Activated naive CD4-positive, alpha-beta T cell treated with anti-CD3 and anti-CD28 coated beads, Interleukin-2, amount 50 U/mL, for 16 hours (primary cell): ENCODE results near the gene SYS1.
"Not testable (repeated sequence)": the region's sequence is repeated elsewhere in the genome, so short reads cannot be mapped to it uniquely, and the experiment has no call there.

Experiments
- DNase-seq: peaks from one replicate; pipeline ENCODE4 v3.0.0-alpha.2; 2020

SYS1 gene

DNA sequence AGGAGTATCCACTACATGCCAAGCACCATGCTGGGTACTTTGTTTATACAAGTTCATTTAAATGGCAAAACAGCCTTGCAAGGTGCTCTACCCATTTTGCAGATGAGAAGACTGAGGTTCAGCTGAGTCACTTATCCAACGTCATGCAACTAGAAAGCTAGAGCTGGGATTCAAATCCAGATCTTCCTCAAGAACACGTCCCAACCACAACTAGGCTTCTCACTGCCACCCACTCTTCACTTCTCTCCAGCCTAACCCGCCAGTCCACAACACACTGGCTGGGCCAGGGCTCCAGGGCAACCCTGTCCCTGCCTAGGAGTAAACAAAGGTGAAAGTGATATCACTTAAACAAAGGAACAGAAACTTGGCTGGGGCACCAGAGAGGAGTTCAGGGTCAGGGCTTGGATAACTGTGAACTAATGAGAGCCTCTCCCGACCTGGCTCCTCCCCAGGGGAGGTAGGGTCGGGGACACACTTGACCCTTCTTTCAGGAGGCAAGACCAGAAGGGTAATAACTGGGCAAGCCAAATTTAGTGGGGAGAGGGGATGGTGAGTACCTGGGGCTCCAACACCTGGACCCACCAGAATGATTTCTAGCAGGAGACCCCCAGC lies 22.6 kb upstream of the SYS1 start:
- no peak for DNase-seq

DNA sequence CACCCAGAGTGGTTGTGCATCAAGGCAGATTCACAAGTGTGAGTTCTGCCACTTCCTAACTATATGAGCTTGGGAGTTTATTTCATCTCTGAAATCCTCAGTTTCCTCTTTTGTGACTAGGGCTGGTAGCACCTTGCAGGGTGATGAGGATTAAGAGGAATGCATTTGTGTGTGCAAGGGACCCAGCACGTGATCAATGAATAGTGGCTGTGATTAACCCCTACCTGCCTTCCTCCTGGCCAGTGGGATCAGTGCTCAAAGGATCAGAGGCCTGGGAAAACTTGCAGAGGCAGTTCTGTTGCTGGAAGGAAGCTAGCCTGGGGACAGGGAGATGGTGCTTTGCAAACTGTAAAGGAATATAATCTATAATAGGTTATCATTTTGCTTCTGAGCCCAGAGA lies 22.0 kb upstream of the SYS1 start:
- DNase-seq: no peak

DNA sequence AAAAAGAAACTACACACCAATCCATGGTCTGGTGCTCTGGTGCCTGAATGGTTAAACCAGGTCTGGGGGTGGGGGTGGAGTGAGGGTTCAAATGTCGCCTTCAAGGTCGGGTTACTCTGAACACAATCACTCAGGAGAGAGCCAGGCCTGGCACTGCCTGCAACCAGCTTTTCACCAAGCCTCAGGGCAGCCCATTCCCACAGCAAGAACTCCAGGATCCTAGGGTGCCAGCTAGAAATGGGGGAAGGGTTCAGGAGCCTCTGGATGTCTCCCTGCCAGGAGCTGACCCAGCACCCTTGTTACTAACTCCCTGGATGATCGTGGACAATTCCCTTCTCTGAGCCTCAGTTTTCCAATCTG lies 21.4 kb upstream of the SYS1 start:
- DNase-seq: no peak

DNA sequence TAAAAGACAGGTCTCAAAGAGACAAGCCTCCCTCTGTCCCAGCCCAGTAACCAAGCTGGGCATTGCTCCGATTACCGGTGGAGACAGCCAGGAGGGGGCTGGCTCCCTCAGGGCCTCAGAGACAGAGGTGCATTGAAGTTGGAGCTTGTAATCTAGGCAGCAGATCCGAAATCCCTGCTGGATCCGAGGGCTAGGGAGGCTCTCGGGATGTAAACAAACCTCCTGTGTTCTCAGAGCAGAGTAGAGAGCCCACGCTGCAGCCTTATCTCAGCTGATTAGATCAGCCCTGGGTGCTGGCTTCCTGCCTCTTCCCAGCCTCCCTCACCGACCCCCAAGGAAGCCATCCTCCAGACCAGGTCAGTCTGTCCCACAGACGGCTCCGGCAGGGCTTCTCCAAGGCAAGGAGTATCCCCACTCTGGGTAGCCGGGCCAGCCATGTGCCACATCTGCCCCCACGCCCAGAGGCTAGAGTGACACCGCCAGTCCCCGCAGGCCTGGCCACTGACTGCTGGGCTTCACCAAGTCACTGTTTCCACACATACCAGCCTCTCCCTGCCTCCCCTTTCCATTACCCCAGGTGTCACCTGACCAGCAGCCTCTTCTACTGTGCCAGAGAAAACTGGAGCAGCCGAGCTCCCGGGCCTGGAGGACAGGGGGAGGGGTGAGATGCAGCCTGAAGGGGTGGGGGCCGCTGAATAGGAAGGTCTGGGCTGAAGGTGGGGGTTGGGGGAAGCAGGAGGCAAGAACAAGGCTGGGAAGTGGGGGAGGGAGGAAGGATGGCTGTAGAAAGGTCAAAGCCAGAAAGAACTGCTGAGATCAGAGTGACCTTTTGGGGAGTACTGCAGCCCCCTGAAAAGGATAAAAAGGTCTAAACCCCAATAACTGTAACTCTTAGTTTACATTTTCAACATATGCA lies 20.8 kb upstream of the SYS1 start:
- no peak for DNase-seq

DNA sequence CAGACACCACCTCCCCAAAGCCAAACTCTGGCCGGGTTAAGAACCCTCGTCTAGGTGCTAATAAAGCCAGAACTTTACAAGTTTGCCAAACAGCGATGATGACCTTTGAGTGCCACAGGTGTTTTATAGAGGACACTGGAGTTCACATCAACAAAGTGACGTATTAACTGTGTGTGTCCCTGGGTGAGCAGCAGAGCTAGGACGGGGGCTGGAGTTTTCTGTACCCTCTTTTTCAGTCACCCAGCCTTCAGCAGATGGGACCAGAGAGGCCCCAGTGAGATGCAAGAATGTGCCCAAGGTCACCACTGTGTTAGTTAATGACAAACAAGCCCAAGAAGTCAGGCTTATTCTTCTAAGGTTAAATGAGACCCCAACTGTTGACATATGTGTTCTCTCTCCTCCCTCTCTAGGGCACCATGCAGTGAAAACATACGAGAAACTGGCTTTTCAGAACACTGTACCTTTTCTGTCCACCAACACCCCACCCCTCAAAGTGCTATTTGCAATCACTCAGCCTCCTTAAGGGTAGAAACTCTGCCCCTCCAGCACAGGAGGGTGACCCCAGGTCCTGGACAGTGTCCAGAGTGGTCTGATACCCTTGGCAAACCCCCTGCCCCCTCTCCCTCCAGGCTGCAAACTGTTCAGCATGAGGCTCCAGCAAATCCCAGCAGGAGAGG lies 20.0 kb upstream of the SYS1 start:
- DNase-seq: no peak

DNA sequence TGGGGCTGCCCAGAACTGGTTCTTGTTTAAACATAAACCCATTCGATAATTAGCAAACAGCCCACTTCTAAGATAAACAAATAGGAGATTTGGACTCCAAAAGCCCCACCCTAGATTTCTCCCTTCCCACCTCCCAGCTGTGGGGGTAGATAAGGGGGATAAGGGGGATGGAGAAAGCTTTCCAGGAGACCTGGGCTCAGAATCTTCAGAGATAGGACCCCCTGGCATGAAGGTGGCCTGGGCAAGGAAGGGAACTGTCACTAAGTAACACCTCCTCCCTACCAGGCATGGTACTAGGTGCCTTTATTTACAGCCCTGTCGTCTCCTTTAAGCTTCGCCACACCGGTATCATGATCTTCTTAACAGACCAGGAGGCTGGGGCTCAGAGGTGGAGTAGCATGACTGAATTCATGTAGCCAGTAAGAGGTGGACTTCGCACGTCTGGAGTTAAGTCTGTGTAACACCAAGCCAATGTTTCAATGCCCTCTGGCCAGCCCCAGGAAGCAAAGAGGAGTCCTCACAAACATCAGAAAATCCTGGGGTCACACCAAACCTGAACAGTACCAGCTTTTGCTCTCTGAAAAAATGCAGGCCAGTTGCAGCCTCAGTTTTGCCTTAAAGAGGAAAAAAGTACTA lies 19.3 kb upstream of the SYS1 start:
- DNase-seq: no peak

DNA sequence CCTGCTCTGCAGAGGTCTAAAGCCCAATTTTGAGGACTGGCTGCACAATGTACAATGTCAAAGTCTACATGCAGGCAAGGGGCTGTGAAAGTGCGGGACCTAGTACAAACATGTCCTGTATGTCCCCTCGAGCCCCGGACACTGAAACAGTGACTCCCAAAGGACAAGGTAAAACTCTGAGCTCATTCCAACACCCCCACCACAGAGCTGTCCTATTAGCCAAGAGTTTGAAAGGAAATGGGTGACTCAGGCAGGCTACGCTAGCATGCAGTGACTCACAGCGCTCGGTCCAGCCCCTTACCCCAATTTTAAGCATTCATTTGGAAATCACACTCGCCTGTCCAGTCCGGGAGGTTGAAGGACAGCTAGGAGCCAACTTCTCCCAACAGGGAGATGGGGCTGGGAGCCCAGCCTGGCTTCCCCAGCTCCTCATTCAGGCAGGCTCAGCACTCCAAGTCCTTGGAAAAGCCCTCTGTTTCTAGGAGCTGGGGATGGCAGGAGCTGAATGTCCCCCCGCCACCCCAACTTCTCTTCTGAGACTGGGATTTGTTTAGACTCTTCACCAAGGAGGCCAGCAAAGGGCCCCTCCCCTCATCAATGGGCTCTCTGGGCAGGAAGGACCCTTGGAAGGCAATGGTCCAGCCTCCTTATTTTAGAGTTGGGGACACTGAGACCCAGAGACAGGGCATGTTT lies 18.6 kb upstream of the SYS1 start:
- DNase-seq: no peak

DNA sequence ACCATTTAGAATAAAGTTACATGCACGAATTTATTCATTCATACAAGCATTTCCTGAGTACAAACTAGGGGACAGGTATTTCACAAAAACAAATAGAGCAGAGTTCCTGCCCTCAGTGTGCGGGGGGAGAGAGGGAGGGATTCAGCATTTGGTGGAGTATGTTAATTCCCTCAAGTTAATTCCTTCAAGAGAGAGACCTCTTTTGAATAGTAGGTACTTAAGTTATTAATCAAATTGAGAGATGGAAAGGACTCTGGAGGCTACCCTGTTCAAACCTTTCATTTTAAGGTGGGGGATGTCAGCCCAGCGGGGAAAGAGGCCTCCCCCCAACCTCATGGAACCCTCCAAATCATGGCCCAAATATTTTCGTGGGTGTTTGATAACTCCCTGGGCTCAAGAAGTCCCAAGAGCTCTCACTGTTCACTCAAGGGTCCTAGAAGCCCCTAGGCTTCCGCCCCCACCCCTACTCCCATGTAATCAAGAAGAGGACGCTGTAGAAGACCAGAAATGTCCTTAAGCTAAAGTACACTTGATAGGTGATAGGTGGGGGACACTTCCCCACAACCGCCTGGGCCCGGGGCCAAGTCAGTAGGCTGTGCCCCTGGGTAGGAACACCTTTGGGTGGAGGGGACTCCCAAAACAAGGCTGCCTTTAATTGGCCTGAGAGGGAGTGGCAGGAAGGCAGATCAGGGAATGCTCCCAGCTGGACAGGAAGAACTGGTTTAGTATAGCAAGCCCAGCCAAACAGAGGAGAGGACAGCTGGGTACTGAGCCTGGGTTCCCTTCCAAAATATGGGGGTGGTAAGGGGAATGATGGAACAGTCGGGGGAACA lies 17.6 kb upstream of the SYS1 start:
- no peak for DNase-seq

DNA sequence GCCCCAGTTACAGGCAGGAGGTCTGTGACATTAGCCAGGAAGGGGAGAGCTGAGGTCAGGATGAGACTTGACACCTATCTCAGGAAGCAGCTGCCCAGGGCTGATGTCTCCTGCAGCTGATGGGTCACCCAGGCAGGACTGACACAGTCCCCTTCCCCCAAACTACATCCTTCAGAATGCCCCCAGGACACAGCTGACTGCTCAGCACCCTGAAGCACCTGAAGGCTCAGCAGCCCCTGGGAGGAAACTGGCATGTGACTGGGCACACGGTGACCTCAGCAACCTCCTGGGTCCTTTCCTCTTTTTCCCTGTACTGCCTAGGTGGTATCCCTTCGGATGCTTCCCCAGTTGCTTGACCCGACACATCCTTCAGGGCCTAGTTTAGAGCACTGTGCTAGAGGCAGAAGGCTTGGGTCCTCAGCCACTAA lies 16.7 kb upstream of the SYS1 start:
- DNase-seq: no peak

DNA sequence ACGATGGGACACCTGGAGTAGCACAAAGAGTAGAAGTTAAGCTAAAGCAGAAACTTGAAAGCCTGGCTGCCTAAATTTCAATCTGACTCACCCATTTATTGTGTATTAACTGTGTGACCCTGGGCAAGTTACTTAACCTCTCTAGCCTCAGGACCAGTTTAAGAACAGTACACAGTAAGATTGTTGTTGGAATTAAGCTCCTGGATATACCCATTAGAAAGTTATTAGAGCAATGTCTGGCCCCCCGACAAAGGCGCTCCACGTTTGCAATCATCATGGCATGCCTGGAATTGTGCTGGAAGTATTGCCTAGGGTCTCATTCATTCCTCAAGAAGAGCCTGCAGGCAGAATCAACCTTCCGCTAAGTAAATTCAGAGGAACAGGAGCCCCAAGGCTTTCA lies 16.1 kb upstream of the SYS1 start:
- DNase-seq: no peak

DNA sequence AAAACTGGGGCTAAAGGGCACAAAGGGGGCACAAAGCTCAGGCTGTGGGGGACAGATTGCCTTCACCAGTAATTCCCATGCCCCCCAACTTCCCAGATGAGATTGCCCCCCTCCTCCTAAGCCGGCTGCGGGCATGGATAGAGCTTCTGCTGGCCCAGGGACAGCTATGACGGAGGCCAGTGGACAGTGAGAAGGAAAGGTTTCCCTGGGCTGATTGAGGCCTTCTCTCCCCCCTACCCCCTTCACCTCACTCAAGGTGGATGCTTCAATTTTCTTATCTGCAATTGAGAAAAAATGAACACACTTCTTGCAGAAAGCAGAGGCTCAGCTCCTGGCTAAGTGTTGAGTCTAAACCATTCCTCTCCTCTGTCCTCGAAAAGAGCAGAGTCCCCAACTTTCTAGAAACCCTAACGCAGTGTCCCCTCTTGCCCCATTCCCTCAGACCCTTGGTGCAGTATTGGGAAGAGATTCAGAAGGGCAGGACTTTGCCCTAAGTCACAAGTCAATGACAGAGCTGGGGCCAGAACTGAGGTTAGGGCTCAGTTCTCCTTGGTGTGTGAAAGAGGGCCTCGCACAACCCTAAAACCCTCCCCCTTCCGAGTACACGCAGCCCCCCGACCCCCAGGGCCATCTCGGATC lies 15.5 kb upstream of the SYS1 start:
- DNase-seq: no peak

DNA sequence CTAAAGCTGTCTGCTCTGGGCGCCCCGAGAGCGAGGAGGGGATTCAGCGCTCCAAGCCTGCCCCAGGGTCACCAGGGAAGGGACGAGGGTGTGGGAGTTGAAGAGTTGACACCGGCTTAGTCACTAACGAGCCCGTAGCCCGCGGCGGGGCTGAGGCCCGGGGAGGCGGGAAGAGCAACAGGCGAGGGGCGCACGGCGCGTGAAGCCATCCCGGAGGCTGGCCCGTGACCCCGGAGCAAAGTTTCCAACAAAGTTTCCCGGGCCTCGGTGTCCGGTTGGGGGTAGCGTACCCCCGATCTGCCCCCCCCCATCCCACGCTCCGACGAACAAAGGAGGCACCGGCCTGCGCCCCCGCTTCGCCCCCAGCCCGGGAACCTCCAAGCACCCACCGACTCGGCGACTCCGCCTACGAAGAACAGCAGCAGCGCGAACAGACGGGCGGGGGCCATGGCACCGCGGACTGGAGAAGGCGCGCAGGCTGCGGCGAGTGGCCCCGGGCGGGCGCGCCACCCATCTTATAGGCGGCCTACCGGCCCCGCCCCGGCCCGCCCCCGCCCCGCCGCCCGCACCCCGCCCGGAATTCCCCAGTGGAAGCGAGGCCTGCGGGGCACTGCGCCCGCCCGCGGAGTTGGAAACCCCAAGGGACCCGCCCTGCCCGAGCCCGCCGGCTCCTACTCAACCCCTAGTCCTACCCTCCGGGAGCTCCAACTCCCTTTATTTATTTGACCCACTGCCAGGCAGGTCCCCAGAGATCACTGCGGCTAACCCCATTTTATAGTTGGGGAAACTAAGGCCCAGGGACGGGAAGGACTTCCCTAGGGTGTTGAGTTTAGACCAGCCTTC lies 14.8 kb upstream of the SYS1 start, which contains the start of gene SDC4:
Gene SDC4 (minus strand): TSS at position 489 of the 843 bp plus-strand sequence. CDS start 40 bp downstream, at position 449.
- peak; percentile 55 for DNase-seq

DNA sequence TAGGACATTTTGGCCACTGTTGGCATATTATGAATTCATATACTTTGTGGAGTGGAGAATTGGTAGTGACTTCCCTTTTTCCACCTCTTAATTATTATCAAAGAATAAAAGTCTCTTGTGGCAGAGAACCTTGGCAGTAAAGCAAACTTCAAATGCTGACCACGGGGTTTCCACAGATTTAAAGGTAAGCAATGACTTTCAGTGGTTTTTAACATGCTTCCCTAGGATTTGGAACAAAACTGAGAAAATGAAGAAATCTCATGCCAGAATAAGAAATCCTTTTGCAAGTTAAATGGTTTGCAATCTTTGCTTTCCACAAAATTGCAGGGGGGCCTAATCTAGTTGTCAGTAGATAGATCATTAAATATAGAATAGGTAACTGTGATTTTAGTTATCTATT lies 12.7 kb upstream of the SYS1 start:
- no peak for DNase-seq

DNA sequence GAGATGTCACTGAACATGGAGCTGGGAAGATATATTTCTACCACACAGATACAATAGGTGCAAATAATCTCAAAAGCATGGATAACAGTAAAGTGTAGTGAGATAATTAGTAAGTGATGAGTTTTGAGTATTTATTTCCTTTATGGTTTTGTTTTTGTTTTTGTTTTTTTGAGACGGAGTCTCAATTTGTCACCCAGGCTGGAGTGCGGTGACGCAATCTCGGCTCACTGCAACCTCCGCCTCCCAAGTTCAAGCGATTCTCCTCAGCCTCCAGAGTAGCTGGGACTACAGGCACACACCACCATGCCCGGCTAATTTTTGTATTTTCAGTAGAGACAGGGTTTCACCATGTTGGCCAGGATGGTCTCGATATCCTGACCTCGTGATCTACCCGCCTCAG lies 12.2 kb upstream of the SYS1 start:
- not testable (repeated sequence) for DNase-seq

DNA sequence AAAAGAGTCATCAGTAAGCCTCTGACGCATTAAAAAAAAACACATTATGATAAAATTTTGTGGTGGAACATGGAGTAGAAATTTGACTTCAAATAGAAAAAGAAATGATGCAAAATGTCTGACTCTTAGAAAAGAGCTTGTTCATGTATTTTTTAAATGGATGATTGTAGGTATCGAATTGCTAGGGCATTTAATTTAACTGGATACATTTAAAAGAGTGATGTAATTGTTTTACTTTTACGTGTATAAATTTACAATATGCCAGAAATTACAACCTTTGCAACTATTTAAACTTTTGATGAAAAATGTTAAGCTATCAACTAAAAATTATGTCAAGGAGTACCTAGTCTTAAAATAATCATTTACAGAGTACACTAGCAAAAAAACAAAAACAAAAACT lies 10.2 kb upstream of the SYS1 start:
- DNase-seq: no peak

DNA sequence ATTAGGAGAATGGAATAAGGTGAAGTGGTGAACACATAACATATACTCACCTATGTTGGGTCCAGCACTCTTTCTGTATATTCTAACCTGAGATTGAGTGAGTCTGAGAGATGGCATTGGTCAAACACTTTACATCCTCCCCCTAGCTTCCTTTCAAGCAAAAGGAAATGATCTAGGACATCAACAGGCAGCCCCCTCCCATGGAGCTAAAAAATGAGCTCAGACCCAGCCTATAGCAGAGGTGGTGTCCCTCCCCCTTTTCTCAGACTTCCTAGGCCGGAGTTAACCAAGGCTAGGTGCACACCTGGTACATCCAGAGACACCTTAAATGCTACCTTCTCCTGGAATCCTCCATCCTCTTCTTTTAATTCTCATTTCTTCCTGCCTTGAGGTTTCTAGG lies 9.2 kb upstream of the SYS1 start:
- no peak for DNase-seq

DNA sequence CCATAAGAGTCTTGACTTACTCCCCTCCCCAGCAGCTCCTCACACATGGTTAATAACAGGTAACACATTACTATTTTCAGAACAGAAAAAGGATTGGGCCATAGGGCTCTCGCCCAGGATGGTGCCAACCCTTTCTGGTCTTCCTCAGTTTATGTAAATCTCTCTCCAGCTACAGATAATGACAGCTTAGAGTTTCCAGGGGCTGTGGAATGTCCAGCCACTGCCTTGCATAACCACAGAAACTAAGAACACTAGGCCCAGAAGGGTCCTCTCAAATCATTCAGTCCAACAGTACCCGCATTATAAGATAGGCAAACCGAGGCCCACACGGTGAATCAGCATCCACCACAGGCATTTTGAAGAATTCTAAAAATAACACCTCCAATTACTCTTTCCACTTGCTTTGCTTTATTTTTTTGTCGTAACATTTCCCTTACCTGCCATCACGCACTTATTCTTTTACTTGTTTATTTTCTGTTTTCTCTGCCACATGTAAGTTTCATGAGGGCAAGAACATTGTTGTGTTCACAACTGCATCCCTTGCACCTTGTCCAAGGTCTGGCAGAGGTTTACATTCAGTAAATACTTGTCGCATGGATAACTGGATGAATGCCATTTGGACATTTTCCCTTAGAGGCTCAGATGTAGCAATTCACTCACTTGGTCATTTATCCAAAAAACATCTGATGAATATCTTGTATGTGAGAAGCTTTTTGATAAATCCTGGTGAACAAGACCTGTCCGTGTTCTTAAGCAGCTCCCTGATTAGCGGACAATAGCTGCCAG lies 8.3 kb upstream of the SYS1 start:
- DNase-seq: no peak

DNA sequence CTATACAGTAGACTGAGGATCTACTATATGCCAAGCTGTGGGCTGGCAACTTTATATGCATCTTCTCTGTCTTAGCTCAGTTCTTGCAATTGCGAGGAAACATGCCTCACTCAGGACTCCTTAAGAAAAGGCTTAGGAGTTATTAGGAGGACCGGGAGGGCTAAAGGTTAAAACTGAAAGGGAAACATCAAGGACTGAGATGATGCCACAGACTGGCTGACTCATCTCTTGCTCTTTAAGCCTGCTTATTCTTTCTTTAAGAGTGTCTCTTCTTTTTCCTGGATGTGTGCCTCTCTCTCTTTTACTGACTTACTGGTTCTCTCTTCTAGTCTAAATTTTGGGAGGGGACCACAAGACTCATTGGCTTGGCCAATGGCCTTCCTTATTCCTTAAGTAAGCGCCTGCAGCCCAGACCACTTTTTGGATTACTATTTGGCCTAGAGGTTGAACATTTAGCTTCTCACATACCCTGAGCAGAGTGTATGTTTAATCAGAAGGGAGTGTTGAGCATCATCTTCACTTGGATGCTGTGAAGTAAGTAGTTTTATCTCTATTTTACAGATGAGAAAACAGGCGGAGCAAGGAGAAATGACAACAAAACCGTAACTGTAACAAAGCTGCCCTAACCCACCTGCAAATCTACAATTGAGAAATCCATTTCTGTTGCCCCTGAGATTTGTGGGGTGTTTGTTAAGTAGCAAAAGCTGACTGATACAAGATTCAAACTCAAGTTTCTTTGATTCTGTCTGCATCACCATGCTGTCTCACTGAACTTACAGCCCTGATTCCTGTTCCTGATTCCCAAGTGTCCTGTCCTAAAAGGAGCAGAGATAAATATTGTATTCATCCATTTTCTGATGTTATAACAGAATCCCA lies 7.5 kb upstream of the SYS1 start:
- DNase-seq: no peak
